ENCODE results near the gene C19orf53.

- TF ChIP-seq CTCF (IDR thresholded peaks at IDR 0.05) (no peak), ZFX (IDR thresholded peaks at IDR 0.05; ENCODE audit: borderline replicate concordance) (no peak)
Measured at GRCh38 chr19:13765395-13766094, 8.7 kb upstream of the C19orf53 start.
